Stimulated activated CD4-positive, alpha-beta T cell treated with anti-CD3 and anti-CD28 coated beads, TNF-alpha, amount 100 ng/mL, for 48 hours (primary cell): ENCODE measurements around the gene TAS1R2.
"Not testable (repeated sequence)": the region's sequence is repeated elsewhere in the genome, so short reads cannot be mapped to it uniquely, and the experiment has no call there.

Source experiments
- DNase-seq, 3 donors: peaks; one replicate each; pipeline ENCODE4 v3.0.0-alpha.2; 2020; ENCODE audit warnings: low read depth in 3 of 3

The TAS1R2 gene

DNA sequence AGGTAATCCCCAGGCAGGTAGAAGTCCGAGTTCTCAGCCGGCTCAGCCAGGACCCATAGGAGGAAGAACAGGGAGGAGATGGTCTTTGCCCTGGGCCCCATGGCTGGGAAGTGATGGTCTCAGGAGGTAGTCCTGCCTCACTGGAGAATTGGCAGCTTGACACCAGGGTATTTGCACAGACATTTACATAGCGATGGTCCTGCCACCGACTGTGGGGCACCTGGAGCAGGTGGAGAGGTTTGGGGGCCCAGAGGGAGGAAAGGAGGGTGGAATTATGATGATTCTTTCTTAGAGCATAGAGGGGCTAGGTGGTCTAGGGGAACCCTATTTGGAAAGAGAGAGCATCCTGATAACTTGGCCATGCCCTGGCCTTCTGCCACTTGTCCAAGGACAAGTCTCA is at the start of gene TAS1R2:
Gene TAS1R2, minus strand, starts transcription at position 101 of the 400 bp plus-strand sequence. Its CDS starts 0 bp downstream, at position 101.
- no peak for DNase-seq

DNA sequence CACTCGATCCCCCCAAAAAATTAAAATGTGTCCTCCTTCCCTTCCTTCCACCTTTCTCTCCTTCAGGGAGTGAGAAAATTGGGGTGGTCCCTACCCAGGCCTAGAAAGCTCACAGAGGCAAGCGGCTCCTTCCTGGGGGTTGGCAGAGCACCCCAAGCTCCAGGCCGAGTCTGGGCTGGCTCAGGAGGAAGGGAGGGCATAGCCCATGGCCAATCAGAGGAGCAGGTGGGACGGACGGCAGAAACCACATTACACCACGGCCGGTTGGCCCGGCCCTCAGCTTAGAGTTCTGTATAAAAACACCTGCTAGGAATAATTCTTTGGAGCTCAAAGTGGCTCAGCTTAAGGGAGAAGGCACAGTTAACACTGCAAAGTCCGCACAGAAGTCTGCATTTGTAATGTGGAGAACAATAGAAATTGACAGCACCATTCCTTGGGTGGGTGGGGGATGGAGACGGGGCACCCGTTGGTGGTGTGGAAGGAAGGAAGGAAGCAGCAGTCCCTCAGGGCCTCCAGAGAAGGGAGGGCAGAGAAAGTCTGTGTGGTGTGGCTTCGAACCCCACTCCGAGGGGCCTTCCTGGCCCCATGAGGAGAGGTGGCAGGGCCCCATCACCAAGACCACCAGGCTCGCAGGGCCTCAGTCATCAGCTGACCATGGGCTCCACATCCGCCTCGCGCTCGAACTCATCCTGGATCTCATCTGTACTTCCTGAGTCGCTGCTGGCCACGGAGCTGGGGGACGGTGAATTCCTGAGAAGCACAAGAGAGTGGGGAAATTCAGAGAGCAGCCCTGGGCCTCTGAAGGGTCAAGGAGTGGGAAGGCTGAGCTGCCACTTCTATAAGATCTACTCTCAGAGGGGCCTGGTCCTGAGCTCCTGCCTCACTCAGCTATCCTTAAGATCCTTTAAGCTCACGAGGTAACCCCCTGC is 48.7 kb upstream of the TAS1R2 start:
- DNase-seq, result no peak

DNA sequence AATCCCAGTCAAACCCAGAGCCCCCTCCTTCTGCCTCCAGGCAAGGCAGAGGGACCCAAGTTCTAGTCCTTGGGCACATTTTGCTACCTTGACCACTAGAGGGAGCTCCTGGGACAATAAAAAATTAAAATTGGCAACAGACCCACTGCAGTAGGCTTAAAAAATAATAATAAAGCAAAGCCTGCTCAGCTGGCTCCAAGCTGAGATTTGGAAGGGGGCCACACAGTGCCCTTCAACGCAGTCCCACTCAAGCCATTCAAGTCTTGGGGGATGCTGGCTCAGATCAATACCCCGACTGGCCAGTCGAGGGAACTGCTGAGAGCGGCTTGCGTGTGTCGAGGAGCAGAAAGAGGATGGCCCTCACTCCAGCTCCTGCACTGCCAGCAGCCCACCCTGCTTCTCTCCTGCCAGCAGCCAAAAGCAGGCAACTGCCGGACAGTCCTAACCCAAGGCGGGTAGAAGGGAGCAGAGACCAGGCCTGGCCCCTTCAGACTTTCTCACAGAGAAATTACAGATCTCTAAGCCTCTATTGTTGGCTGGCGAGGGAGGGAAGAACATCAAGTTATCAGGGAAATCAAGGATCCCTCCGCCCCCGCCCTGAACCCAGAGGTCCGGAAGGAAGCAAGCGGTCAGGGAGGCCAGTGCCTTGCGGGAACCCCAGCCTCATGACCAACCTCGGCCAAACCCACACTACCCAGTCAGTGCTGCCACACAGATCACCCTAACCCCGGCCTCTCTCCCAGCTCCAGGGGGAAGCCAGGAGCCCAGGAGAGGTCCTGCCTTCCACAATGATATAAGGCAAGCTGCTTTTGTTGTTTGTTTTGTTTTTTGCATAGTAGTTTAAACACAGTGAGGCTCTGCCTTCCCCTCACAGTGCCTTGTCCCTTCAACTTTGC is 47.8 kb upstream of the TAS1R2 start:
- peak; percentile 24 to 49 (median 41) for DNase-seq

DNA sequence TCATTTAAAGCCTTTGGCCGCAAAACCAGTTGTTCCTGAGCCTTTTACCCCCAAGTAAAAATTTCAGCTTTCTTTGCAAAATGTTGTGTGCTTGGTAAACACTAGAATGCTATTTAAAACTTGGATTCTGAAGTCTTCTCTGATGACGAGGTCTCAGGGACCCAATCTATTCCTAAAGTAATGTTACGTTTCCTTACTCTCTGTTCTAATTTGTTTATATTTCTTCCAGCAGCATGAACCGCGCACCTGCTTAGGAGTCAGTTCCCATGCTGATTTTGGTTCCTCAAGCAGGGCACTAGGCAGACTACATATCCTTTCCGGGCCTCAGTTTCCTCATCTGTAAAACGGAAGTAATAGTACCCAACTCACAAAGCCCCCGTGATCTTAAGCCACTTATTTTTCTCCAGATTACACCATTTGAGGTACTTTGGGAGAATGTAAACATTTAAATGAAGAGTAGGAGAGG is 43.9 kb upstream of the TAS1R2 start:
- no peak for DNase-seq

DNA sequence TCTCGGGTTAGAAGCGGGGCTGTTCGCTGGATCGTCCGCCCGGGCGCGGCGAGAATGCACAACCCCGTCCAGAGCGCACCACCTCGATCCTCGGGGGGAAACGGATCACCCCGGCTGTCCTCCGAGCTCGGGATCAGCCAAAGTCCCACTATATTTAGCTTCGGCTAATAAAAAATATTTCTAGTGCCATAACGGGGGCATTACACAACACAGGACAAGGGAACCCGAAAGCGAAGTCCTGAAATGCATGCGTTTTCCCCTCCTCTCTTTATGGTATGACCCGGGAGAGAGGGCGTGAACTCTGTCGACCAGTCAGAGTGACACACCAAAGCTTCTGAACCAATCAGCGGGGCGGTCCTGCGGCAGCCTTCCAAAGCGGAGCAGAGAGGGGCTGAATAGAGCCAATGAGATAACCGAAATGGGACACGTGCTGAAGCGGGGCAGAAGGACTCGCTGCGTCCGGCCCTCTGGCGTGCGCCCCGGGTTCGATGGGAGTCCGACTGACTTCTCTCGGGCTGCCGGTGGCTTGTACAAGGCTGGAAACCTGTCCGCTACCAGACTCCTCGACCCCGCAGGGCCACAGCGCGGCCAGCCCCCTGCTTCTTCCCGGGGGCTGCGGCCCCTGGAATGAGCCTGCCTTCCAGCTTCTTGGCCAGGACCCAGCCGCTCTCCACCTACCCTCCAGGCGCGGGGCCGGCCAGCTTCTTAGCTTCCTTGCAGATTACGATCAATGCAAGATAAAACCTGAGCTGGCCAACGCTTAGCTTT is 43.2 kb upstream of the TAS1R2 start, which contains the start of gene ALDH4A1:
Gene ALDH4A1, minus strand, starts transcription at position 33 of the 768 bp plus-strand sequence. Its CDS starts 32 bp downstream, at position 1.
- peak; percentile 84 to 92 (median 89) for DNase-seq

DNA sequence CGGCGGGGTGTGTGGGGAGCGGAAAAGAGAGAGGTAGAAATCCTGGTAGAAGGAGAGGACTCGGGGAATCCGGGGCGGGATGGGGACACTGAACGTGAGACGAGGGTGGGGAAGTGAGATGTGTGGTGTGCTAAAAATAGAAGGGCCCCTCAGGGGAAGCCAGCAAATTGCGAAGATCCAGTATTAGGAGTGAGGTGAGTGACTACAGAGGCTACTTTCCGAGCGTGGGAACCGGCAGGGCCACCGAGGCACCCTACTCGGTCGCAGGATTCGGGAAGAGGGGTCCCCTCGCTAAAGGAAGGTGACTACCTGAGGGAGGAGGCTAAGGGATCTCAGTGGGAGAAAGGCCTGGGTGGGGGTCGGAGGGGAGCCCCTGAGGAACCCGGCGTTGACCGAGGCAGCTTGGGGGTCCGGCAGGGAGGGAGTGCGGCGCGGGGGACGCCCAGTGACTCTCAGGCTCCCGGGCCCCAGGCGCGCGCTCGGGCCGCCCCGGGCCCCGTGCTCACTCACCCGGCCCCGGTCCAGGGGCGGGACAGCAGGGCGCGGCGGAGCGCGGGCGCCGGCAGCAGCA is 42.6 kb upstream of the TAS1R2 start:
- no peak for DNase-seq

DNA sequence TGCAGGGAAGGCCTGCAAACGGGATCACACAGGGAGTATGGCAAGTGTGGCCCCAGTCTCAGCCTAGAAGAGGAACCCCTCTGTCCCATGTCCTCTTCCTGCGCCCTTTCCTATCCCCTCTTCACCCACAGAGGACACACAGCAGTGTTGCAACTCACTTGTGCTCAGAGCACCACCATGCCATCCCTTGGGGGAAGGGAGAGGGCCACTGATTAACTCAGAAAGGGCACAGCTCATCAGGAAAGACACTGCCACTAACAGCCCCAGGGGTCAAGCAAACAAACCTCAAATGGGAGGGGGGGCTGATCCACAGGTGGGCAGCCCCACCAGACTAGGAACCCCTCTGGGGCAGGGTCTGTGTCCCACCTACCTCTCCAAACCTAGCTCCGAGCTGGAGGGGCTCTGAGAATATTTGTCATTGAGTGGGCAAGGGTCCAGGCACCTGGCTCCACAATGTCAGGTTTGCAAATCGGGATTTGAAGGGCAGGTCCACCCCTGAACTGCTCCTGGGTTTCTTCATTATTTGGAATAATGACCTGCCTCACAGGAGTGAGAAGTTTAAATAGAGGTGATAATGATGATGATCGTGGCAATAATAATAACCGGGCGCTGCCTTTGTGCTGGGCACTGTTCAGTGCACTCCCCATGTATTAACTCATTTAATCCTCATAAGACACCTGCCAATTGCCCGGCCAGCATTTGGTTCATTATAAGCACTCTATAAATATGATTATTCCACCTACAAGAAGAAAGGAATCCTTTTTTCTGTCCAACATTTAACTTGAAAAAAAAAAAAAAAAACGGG is 41.9 kb upstream of the TAS1R2 start:
- no peak for DNase-seq

DNA sequence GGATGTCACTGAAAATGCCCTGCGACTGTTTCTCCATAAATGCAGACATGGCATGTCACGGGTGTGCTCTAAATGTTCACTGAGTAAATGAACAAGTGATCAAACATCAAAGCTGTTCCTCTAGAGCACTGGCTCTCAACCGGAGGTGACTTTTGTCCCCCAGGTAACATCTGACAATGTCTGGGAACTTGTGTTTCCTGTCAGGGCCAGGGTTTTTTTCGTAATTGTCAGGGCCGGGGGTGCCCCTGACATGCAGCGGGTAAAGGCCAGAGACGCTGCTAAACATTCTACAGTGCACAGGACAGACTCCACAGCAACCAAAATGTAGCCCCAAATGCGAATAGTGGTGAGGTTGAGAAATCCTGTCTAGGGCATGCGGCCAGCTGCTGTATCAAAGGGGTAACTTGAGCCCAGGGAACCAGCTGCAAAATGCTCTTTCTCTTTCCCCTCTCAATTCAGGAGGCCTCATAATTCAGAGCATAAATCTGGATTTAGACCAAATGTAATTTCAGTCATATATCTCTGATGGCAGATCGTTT is 40.9 kb upstream of the TAS1R2 start:
- no peak for DNase-seq

DNA sequence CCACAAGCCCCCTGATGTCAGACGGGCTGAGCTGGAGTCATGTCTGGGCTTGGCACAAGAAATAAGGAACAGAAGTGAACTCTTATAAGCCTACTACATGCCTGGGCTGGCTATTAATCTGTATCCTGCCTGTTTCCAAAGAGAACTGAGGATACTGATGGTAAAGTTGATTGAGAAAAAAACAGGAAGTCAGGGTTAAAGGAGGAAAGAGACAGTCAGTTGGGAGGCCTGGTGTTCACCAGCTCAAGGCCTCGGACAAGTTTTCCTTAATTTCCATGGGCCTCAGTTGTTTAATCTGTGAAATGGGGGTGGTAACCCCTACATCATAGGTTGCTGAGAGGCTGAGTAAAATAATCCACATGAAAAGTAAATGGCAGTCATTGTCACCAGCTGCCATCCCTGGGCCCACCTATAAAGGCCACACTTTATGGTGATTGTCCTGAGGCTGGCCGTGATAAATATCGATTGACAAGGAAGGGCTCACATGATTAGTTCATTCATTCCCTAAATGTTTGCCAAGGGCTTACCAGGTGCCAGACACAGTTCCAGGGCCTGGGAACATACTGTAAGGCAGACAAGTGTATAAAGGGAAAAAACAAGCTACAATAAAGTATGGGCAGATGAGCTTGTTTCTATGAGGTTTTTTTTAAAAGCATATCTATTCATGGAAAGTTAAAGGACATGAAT is 40.0 kb upstream of the TAS1R2 start:
- no peak for DNase-seq

DNA sequence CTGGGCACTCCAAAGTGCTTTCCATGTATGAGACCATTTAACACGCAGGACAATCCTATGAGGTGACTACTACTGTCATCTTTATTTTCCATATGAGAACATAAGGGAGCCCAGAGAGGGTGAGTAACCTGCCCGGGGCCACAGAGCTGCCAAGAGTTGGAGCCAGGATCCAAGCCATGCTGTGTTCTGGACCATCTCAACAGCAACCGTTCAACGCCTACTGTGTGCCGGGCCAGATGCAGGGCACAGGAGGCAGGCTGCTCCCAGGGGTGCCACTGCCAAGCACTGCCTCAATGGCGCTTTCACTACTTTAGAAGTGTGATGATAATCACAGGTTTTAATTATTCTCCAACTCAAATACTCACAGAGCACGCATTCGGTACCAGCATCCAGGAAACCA is 39.1 kb upstream of the TAS1R2 start:
- DNase-seq, result no peak

DNA sequence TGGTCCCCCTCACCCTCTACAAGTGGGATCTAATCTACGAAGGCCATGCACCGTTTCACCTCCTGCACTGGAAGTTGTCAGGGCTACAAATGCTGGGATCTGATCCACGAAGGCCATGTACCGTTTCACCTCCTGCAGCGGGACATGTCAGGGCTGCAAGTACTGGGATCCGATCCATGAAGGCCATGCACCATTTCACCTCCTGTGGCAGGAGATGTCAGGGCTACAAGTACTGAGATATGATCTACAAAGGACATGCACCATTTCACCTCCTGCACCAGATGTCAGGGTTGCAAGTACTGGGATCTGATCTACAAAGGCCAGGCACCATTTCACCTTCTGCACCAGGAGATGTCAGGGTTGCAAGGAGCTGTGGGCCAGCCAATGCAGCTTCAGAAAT is 35.9 kb upstream of the TAS1R2 start:
- no peak for DNase-seq

DNA sequence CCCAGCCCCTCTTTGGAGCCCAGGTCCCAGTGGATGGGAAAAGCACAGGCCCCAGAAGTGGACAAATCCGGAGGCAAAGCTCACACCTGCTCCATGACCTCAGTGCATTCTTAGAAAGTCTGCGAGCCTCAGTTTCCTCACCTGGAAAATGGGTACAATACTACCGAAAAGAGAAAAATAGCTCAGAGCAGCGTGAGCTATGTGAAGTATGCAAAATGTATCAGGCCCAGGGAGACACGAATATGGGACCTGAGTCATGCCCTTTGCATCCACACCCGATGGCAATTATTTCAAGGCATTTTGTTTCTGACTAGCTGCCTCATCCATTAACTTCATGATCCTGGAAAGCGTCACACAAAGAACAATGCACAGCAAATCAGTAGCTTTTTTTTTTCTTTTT is 33.7 kb upstream of the TAS1R2 start:
- no peak for DNase-seq

DNA sequence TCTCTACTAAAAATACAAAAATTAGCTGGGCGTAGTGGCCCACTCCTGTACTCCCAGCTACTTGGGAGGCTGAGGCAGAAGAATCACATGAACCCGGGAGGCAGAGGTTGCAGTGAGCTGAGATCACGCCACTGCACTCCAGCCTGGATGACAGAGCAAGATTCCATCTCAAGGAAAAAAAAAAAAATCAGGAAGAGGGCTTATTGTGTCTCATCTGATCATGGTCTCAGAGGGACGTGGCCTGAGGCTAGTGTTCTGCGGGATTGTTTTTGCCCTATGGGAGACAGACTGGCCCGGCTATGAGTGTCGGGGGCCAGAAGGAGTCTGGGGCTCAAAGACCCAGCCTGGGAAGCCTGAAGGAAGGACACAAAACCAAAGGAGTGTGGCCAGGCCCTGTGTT is 32.4 kb upstream of the TAS1R2 start:
- not testable (repeated sequence) for DNase-seq

DNA sequence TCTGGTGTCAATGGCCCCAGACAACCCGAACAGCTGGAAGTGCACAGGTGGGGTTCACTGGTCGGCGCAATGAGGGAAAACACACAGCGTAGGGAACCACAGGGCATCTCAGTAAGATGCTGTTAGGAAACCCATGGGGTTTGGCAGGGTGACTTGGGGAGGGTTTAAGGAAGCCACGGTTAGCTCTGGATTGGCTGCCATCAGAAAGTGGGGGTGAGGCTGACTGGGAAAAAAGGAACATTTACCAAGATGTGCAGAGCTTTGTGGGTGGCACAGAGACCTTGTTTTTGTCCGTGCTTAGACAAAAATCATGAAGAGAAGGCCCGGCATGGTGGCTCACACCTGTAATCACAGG is 31.9 kb upstream of the TAS1R2 start:
- DNase-seq, result no peak

DNA sequence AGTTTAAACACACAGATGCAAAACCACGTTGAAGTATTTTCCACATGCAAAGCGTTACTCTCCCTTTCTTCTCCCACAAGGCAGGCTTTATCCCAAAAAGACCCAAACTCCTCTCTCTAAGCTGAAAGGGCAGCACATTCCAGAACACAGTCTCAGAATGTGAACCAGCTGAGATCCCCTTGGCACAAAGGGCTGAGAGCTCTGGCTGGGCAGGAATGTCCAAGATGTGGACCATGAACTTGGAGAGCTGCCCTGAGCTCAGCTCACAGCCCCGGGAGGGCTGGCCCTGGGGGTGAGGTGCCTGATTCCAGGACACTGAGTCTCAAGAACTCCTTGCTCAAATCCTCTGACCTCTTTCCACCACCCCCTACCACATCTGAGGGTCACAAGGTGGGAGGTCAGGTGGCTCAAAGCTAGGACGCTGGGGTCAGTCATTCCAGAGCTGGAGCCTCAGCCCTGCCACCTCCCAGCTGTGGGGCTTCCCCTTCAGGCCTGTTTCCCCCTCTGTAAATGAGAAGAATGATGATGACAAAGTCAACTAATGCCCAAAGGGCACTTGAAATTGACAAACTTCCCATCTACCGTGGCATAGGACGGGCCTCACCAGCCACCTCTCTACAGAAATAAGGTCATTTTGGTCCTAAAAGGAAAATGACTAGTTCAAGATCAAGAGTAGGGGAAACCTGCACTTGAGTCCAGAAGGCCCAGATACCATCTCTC is 31.4 kb upstream of the TAS1R2 start:
- DNase-seq, result no peak

DNA sequence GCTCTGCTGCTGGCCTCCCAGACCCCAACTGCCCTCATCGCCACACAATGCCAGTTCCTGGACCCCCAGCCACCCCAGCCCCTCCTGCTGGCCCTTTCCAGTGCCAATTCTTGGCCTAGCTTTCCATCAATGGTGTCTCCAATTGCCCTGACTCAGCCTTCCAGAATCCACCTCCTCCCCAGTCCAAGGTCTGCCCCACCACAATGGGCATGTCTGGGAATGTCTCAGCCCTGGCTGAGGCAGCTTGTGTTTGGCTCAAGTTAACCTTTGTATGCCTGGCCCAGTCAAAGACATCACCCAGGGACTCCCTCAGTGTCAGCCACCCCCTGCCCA is 26.5 kb upstream of the TAS1R2 start:
- DNase-seq, result no peak

DNA sequence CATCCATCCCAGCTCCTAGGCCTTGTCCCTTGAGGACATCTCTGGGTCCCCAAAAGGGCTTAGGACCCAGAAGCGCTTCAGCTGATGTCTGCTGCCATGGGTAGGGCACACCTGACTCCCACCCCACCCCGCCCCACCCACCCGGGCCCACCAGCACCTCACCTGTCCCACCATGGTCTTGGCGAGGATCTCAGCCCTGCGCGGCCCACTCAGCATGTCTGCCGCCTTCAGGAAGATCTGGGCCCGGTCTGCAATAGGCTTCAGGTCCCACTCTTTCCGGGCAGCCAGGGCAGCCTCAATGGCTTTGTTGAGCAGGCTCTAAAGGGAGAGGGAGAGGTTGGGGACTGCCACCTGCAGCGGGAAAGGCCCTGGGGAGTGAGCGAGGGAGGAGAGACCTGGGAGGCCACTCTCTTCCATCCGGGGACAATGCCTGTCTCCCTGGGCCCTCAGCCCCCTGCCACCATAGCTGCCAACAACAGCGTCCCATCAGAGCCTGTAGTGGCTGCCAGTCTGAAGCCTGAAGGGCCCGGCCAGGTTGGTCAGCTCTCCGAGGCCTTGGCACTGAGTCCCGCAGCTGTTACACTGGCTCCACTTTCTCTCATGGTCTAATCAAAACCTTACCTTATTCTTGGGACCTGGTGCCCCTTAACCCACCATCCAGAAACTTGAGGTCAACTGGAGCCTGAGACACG is 26.0 kb upstream of the TAS1R2 start:
- no peak for DNase-seq

DNA sequence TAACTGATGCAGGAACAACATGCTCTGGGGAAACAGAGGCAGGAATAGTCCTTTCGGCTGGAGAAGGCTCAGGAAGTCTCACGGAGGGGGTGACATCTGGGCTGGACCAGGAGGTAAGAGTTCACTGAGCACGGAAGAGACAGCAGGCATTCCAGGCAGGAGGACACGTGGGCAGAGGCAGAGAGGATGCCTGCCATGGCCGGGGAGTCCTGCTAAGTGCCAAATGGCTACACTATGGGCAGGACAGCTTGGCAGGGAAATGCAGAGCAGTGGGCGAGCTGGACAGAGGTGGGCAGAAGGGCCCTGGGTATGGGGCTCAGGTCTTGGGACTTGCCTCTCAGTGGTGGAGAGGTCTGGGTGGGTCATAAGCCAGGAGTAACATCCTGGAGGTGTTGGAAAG is 25.3 kb upstream of the TAS1R2 start:
- no peak for DNase-seq

DNA sequence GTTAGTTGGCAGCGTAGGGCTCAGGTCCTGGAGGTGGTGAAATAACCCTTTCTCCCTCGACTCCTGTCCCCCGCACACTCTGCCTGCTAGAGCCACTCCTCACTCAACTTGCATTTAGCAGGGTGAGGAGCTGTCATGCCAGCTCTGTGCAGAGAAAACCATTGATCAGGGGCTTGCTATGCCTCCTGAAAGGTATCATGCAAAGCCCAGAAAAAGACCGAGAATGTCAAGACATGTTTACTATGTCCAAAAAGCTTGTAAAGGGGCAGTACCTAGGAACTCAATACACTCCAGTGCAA is 24.9 kb upstream of the TAS1R2 start:
- DNase-seq, result no peak
